Vagina (tissue), 2 donors: ENCODE results near the gene PTPRM. TPM values are rescaled to one million over a fixed set of nuclear protein-coding genes. Genes with fewer than 3 reads are reported as not detected.

ENCODE experiments used
- DNase-seq, 2 donors: peaks; one replicate each; pipeline ENCODE4 v3.0.0-alpha.2; 2017; ENCODE audit errors: extremely low spot score in 2 of 2
- H3K27ac ChIP-seq: fragments of 200-600 bp; sonication (generic); one replicate; pipeline ENCODE4 v1.5.1; 2019
- H3K27me3 ChIP-seq: fragments of 200-600 bp; sonication (generic); one replicate; pipeline ENCODE4 v1.5.1; 2019
- H3K36me3 ChIP-seq, 2 donors: fragments of 200-600 bp; sonication (generic); one replicate each; pipeline ENCODE4 v1.5.1; 2017 to 2019
- H3K4me1 ChIP-seq: fragments of 200-600 bp; sonication (generic); one replicate; pipeline ENCODE4 v1.5.1; 2019
- H3K4me3 ChIP-seq, 2 donors: fragments of 200-600 bp; sonication (generic); 1 replicate in 1 of 2; 2 replicates in 1 of 2; pipeline ENCODE4 v1.5.1; 2016 to 2019
- H3K9me3 ChIP-seq: fragments of 200-600 bp; sonication (generic); one replicate; pipeline ENCODE4 v1.5.1; 2019
- CTCF ChIP-seq, 3 experiments: fragments of 450-650 bp in 2 of 3; fragments of 200-600 bp in 1 of 3; sonication (generic) in 1 of 3; IDR thresholded peaks; one replicate each; pipeline ENCODE4 v1.5.1; 2017 to 2019; ENCODE audit warnings: antibody characterized with exemption in 3 of 3, mild to moderate bottlenecking in 2 of 3, moderate library complexity in 2 of 3
- POLR2A ChIP-seq, 2 donors: fragments of 450-650 bp; IDR thresholded peaks; one replicate each; pipeline ENCODE4 v1.6.1; 2017; ENCODE audit warnings: antibody characterized with exemption in 2 of 2, mild to moderate bottlenecking in 2 of 2, moderate library complexity in 2 of 2
- POLR2AphosphoS5 ChIP-seq, 2 donors: sonication (generic); formaldehyde crosslinking; IDR thresholded peaks; one replicate each; pipeline ENCODE4 v1.9.0; 2017; ENCODE audit warnings: antibody characterized with exemption in 2 of 2, mild to moderate bottlenecking in 2 of 2, low read depth in 1 of 2; ENCODE audit not compliant: insufficient read depth in 1 of 2
- intact Hi-C: fragments of 100-400 bp; cut with DNase I; formaldehyde crosslinking; loops from one replicate; pipeline ENCODE4 v1.15.1; 2023
- total RNA-seq: library from RNA; depleted of rRNA; stranded (reverse); fragments of >200 nt; gene quantifications from one replicate; pipeline ENCODE4 v1.2.3, GENCODE V29; 2016

Gene PTPRM
- total RNA-seq, 1 donor from 2014 or later: 60.2 TPM

DNA sequence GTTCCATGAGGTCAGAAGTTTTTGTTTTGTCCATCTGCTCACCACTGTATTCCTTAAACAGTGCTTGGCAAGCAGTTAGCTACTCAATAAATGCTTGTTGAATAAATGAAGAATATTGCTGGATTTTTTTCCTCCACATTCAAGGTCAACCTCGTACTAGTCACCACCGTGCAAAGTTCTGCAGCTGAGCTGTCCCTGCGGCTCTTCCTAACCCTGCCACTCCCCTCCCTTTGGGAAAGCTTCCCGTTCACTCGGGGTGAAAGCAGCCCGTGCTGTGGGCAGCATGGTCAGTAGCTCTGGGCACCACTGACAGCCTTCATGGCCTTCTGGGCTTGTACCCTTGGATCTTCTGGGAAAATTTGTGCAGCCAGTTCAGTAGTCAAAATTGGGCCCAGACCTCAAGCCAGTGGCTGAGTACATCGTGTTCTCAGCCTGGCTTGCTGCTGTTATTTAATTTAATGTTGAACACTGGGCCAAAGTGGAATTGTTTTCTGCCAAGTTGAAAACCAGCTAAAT lies 572.8 kb downstream of the PTPRM start:
- no peaks in the 10 kb centered on the region for H3K36me3 ChIP-seq
- peak overlapping the region; percentile 71 for H3K27ac ChIP-seq
- no peaks in the 10 kb centered on the region for H3K27me3 ChIP-seq
- peak in 1 of 2 donors; percentile 90 for DNase-seq
- H3K9me3 ChIP-seq: no peaks in the 10 kb centered on the region
- intact Hi-C loops: no loop called here
- TF ChIP-seq POLR2AphosphoS5 (IDR thresholded peaks at IDR 0.05; ENCODE audit: insufficient read depth in 1 of 2, low read depth in 1 of 2) (peak; percentile 41 to 72), POLR2A (IDR thresholded peaks at IDR 0.05) (no peak)
- peaks cover 13% of the 10 kb centered on the region for H3K4me1 ChIP-seq
- H3K4me3 ChIP-seq: no peak overlapping the region

- DNase-seq: peak in 1 of 2 donors; percentile 96
- Histone ChIP-seq H3K4me1 (peaks cover 13% of the 10 kb centered on the region), H3K4me3 (no peak overlapping the region), H3K27me3 (no peaks in the 10 kb centered on the region), H3K27ac (peak overlapping the region; percentile 40), H3K9me3 (no peaks in the 10 kb centered on the region), H3K36me3 (no peaks in the 10 kb centered on the region)
- TF ChIP-seq CTCF (IDR thresholded peaks at IDR 0.05) (no peak), POLR2AphosphoS5 (IDR thresholded peaks at IDR 0.05; ENCODE audit: insufficient read depth in 1 of 2, low read depth in 1 of 2) (peak; percentile 60 to 62)
- intact Hi-C loops: no loop called here
Observed at GRCh38 chr18:8140841-8141501, 573.9 kb downstream of the PTPRM start.

- Histone ChIP-seq H3K4me1 (peaks cover 13% of the 10 kb centered on the region), H3K4me3 (no peak overlapping the region), H3K27ac (no peak overlapping the region), H3K36me3 (no peaks in the 10 kb centered on the region), H3K27me3 (no peaks in the 10 kb centered on the region), H3K9me3 (no peaks in the 10 kb centered on the region)
- TF ChIP-seq POLR2AphosphoS5 (IDR thresholded peaks at IDR 0.05; ENCODE audit: insufficient read depth in 1 of 2, low read depth in 1 of 2): no peak
- no peak for TF ChIP-seq CTCF (IDR thresholded peaks at IDR 0.05)
- no peak for TF ChIP-seq POLR2A (IDR thresholded peaks at IDR 0.05)
- intact Hi-C loops: no loop called here
- DNase-seq: no peak
Observed at GRCh38 chr18:8142131-8142711, 575.1 kb downstream of the PTPRM start.

GRCh38 chr18:8142932-8143331 lies 575.8 kb downstream of the PTPRM start:
- H3K27me3 ChIP-seq: no peaks in the 10 kb centered on the region

DNA sequence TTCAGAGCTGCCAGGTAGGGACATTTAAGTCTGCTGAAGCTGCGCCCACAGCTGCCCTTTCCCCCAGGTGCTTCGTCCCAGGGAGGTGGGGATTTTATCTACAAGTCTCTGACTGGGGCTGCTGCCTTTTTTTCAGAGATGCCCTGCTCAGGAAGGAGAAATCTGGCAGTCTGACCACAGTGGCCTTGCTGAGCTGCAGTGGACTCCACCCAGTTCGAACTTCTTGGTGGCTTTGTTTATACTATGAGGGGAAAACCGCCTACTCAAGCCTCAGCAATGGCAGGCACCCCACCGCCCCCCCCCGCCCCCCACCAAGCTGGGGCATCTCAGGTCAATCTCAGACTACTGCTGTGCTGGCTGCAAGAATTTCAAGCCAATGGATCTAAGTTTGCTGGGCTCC lies 584.1 kb downstream of the PTPRM start:
- Histone ChIP-seq H3K4me3 (no peak overlapping the region), H3K4me1 (no peaks in the 10 kb centered on the region), H3K27me3 (no peaks in the 10 kb centered on the region), H3K36me3 (no peaks in the 10 kb centered on the region), H3K9me3 (no peaks in the 10 kb centered on the region), H3K27ac (no peak overlapping the region)
- no peak for TF ChIP-seq POLR2AphosphoS5 (IDR thresholded peaks at IDR 0.05; ENCODE audit: insufficient read depth in 1 of 2, low read depth in 1 of 2)
- TF ChIP-seq POLR2A (IDR thresholded peaks at IDR 0.05): no peak
- no peak for TF ChIP-seq CTCF (IDR thresholded peaks at IDR 0.05)
- DNase-seq: no peak
- intact Hi-C loops: no loop called here

More at GRCh38 chr18:8142932-8143331, 575.8 kb downstream of the PTPRM start:
- TF ChIP-seq POLR2A (IDR thresholded peaks at IDR 0.05) (no peak), CTCF (IDR thresholded peaks at IDR 0.05) (no peak), POLR2AphosphoS5 (IDR thresholded peaks at IDR 0.05; ENCODE audit: insufficient read depth in 1 of 2, low read depth in 1 of 2) (no peak)
- Histone ChIP-seq H3K4me3 (no peak overlapping the region), H3K4me1 (peaks cover 13% of the 10 kb centered on the region), H3K9me3 (no peaks in the 10 kb centered on the region), H3K36me3 (no peaks in the 10 kb centered on the region), H3K27ac (no peak overlapping the region)
- intact Hi-C loops: no loop called here
- no peak for DNase-seq
